CD4-positive, alpha-beta T cell treated with Interferon alpha-2 for 1 hour (primary cell): ENCODE measurements around the gene AMN.
"Not testable (repeated sequence)": the region's sequence is repeated elsewhere in the genome, so short reads cannot be mapped to it uniquely, and the experiment has no call there.

Experiments used
- DNase-seq, 2 donors: peaks; one replicate each; pipeline ENCODE4 v3.0.0-alpha.2; 2020 to 2022

Gene AMN

DNA sequence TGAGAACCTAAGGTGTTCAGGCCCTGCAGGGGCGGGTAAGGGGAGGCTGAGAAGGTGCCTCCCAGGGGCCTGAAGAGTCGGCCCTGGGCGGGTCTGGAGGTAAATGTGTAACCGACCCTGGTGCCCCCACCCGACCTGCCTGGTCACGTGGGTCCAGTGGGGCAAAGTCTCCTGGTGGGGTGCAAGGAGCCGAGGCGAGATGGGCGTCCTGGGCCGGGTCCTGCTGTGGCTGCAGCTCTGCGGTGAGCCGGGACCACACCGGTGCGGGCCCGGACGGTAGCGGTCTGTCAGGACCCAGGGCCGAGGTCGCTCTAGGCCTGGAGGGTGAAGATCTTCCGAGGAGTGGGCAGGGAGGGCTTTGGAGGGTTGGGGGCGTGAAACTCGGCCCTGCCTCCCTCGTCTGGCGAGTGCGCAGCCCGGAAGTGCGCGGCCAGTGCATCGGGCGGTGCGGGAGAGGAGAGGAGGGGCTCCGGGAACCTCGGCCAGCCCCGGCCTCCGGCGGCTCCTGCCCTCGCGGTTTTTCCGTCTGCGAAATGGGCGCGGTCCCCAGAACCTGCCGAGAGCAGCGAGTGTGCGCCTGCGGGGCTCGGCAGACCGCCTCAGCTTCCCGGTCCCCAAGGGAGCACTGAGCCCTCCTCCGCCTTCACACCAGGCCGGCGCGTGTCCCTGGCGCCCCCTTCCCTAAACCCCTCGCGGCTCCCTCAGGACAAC, at the start of gene AMN:
TSS of gene AMN (plus strand) at position 174 of the 711 bp plus-strand sequence. CDS start at position 200, 26 bp downstream.
- no peak for DNase-seq

DNA sequence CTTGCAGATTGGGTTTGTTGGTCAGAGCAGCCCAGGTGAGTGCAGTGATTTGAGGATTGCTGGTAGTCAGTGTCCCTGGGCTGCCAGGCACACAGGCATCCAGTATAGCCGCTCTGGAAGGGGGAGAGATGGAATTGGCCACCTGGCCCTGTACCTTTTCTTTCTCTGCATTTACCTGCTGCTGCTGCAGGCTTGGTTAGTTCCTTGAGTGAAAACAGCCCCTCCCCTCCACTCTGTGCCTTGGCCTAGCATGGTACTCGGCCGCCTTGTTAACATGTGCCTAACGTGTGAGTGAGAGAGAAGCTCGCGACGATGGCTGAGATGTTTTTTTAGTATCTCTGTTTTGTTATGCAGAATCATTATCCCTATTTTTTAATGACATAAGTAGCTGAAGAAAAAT, 49.3 kb upstream of the AMN start:
- DNase-seq = no peak

DNA sequence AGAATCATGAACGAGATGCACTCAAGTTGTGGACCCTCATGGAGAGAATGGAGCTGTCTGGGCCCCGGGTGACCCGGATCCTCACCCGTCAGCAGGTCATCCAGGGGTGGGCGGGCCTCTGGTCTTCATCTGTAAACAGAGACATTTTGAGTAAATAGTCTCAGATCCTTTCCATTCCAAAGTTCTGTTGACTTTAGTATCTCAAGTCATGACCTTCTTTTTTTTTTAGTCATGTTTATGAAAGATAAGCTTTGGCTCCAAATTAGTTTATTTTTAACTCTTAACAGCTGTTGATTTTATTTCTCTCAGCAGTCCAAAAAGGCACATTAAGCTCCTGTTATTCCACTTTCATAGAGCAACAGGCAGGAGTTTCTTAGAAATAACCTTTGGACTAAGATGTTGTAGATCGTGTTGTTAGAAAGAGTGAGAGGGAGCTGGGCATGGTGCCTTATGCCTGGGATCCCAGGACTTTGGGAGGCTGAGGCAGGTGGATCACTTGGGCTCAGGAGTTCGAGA, 48.9 kb upstream of the AMN start:
- no peak for DNase-seq

DNA sequence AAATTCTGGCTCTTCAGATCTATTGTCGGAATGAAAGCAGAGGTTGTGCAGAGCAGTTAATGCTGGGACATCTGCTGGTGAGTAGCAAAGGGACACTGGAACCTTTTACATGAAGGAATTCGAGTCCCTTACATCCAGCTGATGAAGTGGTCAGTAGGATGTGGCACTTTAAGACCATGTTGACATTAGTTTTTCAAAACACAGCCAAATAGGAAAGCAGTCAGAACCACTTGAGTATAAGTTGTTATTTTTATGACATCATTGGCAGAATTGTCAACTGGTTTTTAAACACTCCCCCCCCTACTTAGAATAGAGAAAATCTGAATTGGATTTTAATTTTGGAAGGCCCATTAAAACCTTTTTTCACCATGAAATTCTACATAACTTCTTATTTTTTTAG, 46.8 kb upstream of the AMN start:
- no peak for DNase-seq

DNA sequence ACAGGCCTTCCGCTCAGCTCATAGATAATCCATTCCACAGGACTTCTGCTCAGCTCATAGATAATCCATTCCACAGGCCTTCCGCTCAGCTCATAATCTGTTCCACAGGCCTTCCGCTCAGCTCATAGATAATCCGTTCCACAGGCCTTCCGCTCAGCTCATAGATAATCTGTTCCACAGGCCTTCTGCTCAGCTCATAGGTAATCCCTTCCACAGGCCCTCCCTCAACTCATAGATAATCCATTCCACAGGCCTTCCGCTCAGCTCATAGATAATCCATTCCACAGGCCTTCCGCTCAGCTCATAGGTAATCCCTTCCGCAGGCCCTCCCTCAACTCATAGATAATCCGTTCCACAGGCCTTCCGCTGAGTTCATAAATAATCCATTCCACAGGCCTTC, 45.0 kb upstream of the AMN start:
- not testable (repeated sequence) for DNase-seq

DNA sequence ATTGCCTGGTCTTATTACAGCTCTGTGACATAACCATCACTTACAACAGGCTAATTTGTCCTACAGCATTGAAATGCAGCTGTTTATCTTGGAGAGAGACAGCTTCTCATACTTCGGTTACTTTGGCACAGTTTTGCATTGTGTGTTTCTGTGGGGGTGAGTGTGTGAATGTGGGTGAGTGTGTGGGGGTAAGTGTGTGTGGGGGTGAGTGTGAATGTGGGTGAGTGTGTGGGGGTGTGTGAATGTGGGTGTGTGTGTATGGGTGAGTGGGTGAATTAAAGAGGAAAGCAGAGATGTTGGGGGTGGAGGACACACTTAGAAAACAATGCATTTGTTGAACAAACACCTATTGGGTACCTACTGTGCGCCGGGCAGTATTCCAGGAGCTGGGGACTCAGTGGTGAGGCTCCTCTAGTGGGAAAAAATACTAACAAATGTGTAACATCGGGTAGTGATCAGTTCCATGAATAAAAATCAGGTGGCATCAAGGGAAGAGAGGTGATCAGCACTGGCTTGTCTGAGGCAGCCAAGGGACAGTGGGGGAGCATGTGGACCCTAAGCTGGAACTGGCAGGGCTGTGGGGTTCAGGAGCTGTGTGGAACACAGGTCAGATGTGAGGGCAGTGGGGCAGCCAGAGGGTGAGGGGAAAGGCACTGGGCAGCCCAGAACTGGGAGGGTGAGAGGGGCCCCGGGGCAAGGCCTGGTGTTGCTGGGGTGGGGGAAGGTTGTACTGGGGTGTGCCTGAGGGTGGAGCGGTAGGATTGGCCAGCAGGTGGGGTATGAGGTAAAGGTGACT, 44.1 kb upstream of the AMN start:
- DNase-seq = no peak

DNA sequence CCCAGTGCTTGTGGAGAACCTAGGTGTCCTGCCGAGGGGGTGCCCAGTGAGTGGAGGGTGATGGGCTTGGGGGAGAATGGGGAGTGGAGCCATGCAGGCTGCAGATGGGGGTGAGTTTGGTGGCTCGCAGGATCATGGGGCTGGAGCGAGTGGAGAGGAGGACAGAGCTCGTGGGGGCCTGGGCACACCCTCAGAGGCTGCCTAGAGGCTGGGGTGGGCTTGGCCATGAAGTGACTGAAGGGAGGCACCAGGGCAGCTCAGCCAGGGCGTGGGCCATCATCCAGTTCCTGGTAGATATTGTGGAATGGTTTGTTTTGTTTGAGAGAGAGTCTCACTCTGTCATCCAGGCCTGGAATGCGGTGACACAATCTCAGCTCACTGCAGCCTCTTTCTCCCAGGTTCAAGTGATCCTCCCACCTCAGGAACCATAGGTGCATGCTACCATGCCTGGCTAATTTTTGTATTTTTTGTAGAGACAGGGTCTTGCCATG, 43.4 kb upstream of the AMN start:
- no peak for DNase-seq

DNA sequence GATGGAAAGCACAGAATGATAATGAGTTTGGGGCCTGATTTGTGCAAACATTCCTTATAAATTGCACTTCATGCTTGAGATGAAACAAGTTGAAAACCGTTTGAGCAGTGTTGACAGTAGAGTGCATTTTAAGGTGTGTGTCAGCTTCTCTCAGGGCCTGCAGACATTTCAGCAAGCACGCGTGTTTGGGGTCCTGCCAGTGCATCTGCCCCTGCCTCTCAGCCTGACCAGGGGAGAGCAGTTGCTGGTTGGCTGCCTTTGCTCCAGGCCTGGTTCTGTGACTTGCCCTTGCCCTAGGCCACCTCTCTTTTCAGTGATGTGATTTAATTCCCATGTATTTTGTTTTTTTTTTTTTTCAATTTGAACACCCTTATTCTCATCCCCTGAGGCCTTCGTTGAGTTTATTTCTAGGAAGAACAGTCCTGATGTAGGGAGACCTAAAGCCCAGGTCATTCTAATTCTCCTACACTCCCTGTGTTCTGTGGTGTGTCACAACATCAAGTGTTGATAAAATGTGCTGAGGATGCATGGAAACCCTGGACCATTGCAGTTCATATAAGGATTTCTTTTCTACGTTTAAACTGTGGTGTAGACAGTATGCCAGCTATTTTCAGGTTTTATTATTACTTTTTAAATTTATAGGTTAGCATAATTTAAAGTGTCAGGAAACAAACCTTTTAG, 40.1 kb upstream of the AMN start:
- no peak for DNase-seq

DNA sequence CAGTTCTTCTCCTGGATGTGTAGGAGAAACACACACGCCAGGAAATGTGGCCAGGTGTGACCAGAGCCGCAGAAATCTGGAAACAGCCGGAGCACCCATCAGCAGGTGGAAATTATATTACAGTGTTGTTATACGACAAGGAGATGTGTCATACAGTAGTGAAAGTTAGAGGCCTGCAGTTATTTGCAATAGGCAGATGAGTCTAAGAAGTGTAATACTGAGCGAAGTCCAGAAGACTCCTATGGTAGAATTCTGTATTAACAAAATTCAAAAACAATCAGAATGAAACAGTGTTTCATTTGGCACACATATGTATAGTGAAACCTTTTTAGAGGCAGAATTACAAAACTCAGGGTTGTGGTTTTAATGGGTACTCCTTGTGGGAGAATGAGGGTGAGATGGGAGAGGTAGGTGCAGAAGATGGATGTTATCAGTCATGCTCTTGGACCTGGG, 39.3 kb upstream of the AMN start:
- no peak for DNase-seq

DNA sequence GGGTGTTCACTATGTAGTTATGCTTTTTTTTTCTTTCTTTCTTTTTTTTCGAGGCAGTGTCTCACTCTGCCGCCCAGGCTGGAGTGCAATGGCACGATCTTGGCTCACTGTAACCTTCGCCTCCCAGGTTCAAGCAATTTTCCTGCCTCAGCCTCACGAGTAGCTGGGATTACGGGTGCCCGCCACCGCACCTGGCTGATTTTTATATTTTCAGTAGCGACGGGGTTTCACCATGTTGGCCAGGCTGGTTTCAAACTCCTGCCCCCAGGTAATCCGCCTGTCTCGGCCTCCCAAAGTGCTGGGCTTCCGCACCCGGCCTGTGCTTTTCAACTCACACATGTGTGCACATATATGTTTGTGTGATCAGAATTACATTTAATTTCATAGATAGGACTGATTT, 38.9 kb upstream of the AMN start:
- no peak for DNase-seq

DNA sequence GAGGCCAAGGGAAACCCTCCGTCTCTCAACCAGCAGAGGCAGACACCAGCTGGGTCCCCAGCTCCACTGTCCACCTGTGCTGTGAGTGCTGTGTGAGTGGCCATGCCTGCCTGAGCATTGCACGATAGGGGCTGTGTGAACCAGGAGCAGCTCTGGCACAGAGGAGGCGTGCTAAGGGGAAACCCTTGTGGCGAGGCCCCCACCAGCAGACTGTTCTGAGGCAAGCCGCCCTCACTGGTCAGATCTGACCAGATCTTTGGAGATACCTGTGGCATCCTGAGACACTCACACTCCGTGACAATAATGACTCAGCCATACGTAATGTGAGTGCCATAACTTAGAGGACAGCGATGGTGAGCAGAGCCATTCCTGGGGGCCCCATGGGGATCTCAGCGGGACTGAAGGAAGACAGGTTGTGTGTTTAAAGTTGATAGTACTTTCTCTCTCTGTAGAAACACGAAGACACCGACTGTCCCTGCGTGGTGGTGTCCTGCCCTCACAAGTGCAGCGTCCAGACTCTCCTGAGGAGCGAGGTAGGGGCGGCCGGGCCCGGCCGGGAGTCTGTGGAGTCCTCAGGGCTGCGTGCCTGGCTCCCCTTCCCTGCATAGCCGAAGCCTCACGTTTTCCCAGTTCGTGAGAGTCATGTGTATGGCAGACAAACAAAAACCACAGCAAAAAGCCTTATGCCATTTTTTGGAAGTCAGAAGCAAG, 36.6 kb upstream of the AMN start:
- no peak for DNase-seq

DNA sequence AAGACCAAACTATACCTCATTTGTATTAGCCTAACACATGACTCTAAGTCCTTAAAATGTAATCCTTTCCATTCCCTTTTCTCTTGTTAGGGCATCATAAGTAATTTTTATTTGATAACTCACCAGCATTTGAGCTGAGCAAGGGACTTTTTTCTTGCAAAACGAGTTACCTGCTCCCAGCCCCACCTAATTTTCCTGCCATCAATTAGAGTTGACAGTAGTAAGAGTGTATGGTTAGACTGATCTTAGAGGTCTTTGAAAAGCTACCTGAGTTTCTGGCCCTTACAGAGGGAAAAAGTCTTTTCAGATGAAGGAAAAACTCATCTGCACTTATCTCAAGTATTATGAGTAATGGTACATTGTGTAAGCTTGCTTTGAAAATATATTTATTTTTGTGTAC, 33.7 kb upstream of the AMN start:
- DNase-seq = no peak

DNA sequence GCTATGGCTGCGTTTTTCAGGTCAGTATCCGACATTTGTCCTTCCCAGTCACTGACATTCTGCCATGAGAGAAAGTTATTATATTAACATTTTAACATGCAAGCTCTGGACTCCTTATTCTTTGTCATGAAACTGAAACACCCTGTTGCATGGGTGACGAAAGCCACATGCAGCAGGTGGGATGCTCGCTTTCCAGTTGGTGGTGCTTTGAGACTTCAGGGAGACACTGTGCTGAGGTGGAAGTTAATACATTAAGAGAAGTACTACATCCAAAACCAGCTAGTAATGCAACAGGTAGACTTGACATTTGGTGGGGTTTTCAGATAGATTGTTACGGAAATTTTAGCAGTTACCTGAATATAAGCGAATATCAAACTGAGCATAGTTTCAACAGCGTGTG, 32.8 kb upstream of the AMN start:
- no peak for DNase-seq

DNA sequence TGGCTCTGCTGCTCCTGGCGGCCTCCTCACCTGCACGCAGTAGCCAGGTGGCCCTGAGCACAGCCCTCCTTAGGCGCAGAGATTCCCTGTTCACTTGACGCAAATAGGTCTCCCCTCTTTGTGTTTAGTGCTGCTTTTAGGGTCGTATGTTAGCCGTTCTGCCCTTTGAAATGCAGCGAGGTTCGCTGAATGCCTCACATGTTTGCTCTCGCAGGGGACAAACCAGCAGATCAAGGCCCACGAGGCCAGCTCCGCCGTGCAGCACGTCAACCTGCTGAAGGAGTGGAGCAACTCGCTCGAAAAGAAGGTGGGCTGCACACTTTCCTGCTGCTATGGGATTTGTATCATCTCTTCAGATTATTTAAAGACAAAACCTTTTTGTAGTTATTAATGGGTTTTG, 31.4 kb upstream of the AMN start:
- no peak for DNase-seq

DNA sequence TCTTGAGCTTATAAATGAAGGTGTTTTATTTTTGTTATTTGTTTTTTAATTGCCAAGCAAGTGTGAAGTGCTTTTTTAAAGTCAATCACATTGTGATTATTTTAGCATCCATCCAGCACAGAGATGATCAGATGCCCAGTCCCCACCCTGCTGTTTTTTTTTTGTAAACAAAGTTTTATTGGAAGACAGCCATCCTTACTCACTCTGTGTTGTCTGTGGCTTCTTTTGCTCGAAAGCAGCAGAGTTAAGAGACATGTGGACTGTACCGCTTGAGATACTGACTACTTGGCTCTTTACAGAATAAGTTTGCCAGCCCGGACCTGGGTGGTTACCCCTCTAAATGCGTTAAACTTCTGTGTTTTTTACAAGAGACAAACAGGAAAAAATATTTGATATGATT, 30.9 kb upstream of the AMN start:
- DNase-seq = no peak

DNA sequence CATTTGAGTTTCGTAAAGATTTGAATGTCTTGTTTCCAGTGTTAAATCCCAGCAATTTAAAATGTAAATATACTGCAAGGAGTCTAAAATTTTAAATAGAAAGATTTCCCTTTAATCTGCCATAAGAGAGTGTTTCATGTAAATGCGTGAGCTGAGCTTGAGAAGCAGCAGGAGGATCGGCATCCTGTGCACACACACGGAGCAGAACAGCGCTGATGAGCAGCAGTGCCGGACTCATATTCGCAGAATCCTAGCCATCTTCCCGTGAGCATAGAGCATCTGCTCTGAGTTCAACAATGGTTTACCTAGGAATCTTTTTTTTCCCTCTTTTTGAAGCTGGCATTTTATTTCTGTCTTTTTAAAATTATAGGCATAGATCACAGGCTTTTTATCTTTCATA, 29.8 kb upstream of the AMN start:
- DNase-seq = no peak

DNA sequence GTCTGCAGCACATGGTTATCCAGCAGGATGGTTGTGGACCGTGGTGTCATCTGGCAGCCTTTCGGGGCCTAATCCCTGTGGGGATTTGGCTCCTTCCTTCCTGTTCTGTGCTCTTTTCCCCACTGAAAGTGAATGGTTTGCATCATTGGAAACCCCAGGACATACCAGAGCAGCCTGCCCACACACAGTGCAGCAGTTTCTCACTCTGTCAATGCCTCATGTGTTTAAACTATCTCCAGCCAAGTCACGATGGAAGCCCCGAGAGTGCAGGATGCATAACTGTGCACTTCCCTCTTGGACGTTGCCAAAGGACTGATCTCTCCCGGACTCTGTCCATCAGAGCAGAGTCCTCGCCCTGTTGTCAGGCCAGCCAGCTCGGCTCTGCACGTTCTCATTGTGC, 29.0 kb upstream of the AMN start:
- DNase-seq = no peak

DNA sequence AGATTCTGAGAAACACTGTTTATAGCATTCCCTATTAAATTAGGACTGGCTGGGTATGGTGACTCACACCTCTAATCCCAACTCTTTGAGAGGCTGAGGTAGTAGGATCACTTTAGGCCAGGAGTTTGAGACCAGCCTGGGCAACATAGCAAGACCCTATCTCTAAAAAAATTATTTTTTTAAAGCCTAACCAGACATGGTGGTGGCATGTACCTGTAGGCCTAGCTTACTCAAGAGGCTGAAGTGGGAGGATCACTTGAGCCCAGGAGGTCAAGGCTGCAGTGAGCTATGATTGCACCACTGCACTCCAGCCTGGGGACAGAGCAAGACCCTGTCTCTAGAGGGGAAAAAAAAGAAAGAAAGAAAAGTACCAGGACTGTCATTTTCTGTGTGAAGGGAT, 25.7 kb upstream of the AMN start:
- DNase-seq = not testable (repeated sequence)

DNA sequence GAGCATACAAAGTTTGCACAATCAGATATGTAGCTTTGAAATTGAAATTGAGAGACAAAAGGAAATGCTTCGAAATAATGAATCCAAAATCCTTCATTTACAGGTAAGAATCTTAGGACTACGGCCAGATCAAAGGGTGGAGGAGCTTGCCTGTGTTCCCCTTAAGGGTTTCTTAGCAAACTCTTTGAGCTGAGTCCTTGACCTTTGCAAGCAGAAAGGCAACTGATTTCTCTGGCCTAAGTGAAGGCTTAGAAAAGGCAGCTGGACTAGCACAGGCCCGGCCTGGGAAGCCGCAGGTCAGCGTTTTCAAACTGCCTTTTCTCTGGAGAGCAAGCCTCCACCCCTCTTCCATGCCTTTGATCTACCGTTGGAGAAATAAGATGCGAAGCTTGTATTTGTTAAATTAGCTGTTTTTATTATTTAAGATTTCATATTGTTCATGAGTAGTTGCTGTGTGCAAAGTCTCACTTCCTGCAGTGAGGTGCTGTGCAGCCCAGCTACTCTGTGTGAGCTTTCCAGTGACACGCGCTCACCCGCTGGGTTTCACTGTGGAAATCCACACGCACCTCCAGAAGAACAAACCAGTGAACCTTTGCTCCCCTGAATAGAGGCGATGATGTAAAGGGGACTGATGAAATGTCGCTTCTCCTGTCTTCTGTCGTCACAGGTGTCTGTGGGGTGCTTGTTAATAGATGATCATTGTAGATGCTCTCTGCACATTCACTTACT, 25.0 kb upstream of the AMN start:
- DNase-seq = no peak

DNA sequence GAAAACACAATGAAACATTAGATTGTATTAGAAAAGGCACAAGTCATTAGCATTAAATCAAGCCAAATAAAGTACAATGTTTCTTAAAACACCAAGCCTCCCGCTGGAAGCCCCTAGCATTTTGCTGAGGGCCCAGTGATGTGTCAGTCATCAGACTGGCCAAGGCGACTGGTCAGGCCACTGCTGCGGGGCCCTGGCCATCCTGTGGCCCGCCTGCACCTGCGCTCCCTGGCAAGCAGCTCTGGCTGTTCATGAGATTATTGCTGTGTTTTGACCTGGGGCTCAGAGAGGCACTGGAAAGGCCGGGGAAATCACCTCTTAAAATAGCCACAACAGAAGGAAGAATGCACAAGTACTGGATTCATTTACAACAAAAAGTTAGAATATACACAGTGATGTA, 24.2 kb upstream of the AMN start:
- DNase-seq = no peak

DNA sequence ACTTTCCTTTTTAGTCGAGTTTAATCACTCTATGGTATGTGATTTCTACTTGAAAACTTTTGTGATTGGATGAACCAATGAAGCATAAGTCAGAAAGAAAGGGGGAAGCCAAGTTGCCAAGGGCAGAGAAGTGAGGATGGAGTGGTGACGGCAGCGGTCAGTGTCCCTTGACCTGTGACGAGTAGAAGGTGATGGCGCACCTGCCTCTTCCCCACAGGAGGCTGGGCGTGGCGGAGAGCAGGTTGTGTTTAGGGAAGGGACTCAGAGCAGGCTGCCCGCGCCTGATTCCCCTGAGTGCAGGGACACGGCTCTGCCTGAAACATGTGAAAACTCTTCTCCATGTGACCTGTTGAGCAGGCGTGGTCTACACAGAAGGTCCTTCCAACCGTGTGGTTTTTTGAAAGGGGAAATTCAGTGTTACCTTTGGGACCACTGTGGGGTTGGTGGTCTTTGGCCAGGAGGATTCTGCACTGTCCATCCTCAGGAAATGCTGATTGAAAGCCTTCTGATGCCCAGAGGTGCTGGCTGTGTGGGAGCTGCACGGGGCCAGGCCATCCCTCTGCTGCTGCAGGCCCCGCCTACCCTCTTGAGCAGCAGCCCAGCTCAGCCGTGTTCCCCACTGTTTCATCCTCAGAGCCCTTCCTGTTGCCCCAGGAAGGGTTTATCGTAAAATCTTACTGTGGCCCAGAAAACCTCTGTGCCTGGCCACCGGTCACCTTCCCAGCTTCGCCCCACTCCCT, 23.5 kb upstream of the AMN start:
- peak in 1 of 2 donors; percentile 20 for DNase-seq
